Endothelial cell of umbilical vein (primary cell): ENCODE results near the gene MPZL2. TPM values are rescaled to one million over a fixed set of nuclear protein-coding genes. Genes with fewer than 3 reads are reported as not detected.

ENCODE experiments used
- BruUV-seq: library from RNA; stranded (reverse); fragments of 400-500 nt; replicated peaks from 2 replicates; lab custom pipeline; 2021; lab: Mats Ljungman, UMichigan
- CTCF ChIA-PET: fragments of 300-600, 350-600 bp; sonication (Branson Sonifier 250); formaldehyde crosslinking; loops from one replicate; lab custom pipeline; 2021; ENCODE audit warnings: antibody characterized with exemption, inconsistent platforms; lab: Charles Lee
- POLR2A ChIA-PET: fragments of 300-600, 350-600 bp; sonication (Branson Sonifier 250); formaldehyde crosslinking; loops from one replicate; lab custom pipeline; 2021; ENCODE audit warnings: antibody characterized with exemption, inconsistent platforms; lab: Charles Lee
- DNase-seq: peaks from one replicate; pipeline ENCODE4 v3.0.0-alpha.2; 2011; ENCODE audit warnings: low read depth, low spot score
- FAIRE-seq: peaks from 2 replicates; lab custom pipeline; 2011; peaks lifted over from hg19 to GRCh38; lab: Jason Lieb, UNC
- H2AFZ ChIP-seq: 2 replicates; pipeline ENCODE4 v1.6.0; 2012; ENCODE audit warnings: low read depth, low read length, control low read depth, inconsistent platforms
- H3K27ac ChIP-seq: 2 replicates; pipeline ENCODE4 v1.5.1; 2011; ENCODE audit warnings: low read depth, mild to moderate bottlenecking, control low read depth, low read length, moderate library complexity; ENCODE audit not compliant: insufficient read depth
- H3K27me3 ChIP-seq, 2 experiments: 2 replicates each; pipeline versions ENCODE4 v1.6.0 to v1.6.1; 2011; ENCODE audit warnings: low read length in 2 of 2, mixed read lengths in 1 of 2; ENCODE audit not compliant: control insufficient read depth in 2 of 2, insufficient read depth in 2 of 2
- H3K36me3 ChIP-seq, 2 experiments: 2 replicates in 1 of 2; 3 replicates in 1 of 2; pipeline ENCODE4 v1.5.1; 2011; ENCODE audit warnings: low read length in 2 of 2, mild to moderate bottlenecking in 1 of 2, moderate library complexity in 1 of 2; ENCODE audit not compliant: control insufficient read depth in 2 of 2, insufficient read depth in 2 of 2; ENCODE audit errors: extremely low read depth in 1 of 2
- H3K4me1 ChIP-seq: 3 replicates; pipeline ENCODE4 v1.5.1; 2011; ENCODE audit warnings: mild to moderate bottlenecking, low read length; ENCODE audit not compliant: control insufficient read depth, insufficient read depth; ENCODE audit errors: extremely low read depth
- H3K4me2 ChIP-seq: 2 replicates; pipeline ENCODE4 v1.6.1; 2011; ENCODE audit warnings: low read length, control low read depth, mixed read lengths; ENCODE audit not compliant: insufficient read depth
- H3K4me3 ChIP-seq, 3 experiments: fragments of 200-600 bp in 1 of 3; sonication (generic), shearing (Covaris generic) in 1 of 3; replicated peaks in 1 of 3; 2 replicates each; pipeline ENCODE4 v1.5.1; 2011 to 2016; ENCODE audit warnings: control low read depth in 3 of 3, low read length in 3 of 3, mild to moderate bottlenecking in 2 of 3, inconsistent platforms in 1 of 3, low read depth in 1 of 3, moderate library complexity in 1 of 3; ENCODE audit not compliant: insufficient read depth in 1 of 3
- H3K79me2 ChIP-seq: 2 replicates; pipeline ENCODE4 v1.6.0; 2012; ENCODE audit warnings: low read length, inconsistent platforms; ENCODE audit not compliant: control insufficient read depth, insufficient read depth
- H3K9ac ChIP-seq: replicated peaks from 2 replicates; pipeline ENCODE3; 2011; ENCODE audit warnings: low read length, control low read depth; ENCODE audit not compliant: insufficient read depth; ENCODE audit errors: extremely low read depth
- H3K9me1 ChIP-seq: replicated peaks from 3 replicates; pipeline ENCODE4 v1.6.0; 2011; ENCODE audit warnings: mild to moderate bottlenecking, low read length; ENCODE audit not compliant: control insufficient read depth, insufficient read depth; ENCODE audit errors: extremely low read depth
- H3K9me3 ChIP-seq: replicated peaks from 2 replicates; pipeline ENCODE4 v1.5.1; 2012; ENCODE audit warnings: low read length, inconsistent platforms; ENCODE audit not compliant: control insufficient read depth, insufficient read depth
- H4K20me1 ChIP-seq: replicated peaks from 2 replicates; pipeline ENCODE3; 2011; ENCODE audit warnings: mild to moderate bottlenecking, low read length; ENCODE audit not compliant: control insufficient read depth, insufficient read depth; ENCODE audit errors: extremely low read depth
- CTCF ChIP-seq, 2 donors: IDR thresholded peaks; 1 replicate in 1 of 2; 2 replicates in 1 of 2; pipeline ENCODE4 v1.5.1; 2011; ENCODE audit warnings: low read length in 2 of 2, mild to moderate bottlenecking in 2 of 2, moderate library complexity in 2 of 2, control low read depth in 1 of 2, inconsistent platforms in 1 of 2, low read depth in 1 of 2; ENCODE audit not compliant: insufficient read depth in 1 of 2; ENCODE audit errors: extremely low read depth in 1 of 2
- EZH2 ChIP-seq: IDR thresholded peaks from 2 replicates; pipeline ENCODE4 v1.6.1; 2012; ENCODE audit warnings: borderline replicate concordance, low read depth, mild to moderate bottlenecking, moderate library complexity, low read length, inconsistent platforms; ENCODE audit not compliant: severe bottlenecking
- FOS ChIP-seq: IDR thresholded peaks from 2 replicates; pipeline ENCODE4 v1.6.1; 2011; ENCODE audit warnings: mild to moderate bottlenecking, low read length, moderate library complexity, borderline replicate concordance; ENCODE audit not compliant: insufficient read depth
- GATA2 ChIP-seq: IDR thresholded peaks from 2 replicates; pipeline ENCODE4 v1.7.0; 2011; ENCODE audit warnings: low read depth, mild to moderate bottlenecking, moderate library complexity, mixed read lengths, low read length; ENCODE audit not compliant: insufficient read length, insufficient read depth
- JUN ChIP-seq: IDR thresholded peaks from 2 replicates; pipeline ENCODE4 v1.6.1; 2011; ENCODE audit warnings: borderline replicate concordance, low read depth; ENCODE audit not compliant: insufficient read length, insufficient read depth
- MYC ChIP-seq: IDR thresholded peaks from one replicate; pipeline ENCODE4 v1.6.1; 2011; ENCODE audit warnings: mild to moderate bottlenecking, low read depth, low read length
- POLR2A ChIP-seq: IDR thresholded peaks from 2 replicates; pipeline ENCODE4 v1.6.1; 2012; ENCODE audit warnings: low read depth, mild to moderate bottlenecking, control low read depth, low read length
- POLR2AphosphoS5 ChIP-seq: IDR thresholded peaks from 2 replicates; pipeline ENCODE4 v1.6.1; 2012; ENCODE audit warnings: low read depth, mild to moderate bottlenecking, control low read depth, low read length, moderate library complexity; ENCODE audit not compliant: insufficient read depth
- dilution Hi-C: fragments of 300-500 bp; cut with MboI; formaldehyde crosslinking; loops from one replicate; pipeline ENCODE4 v1.15.0; 2019; ENCODE audit warnings: low sequenced_read_pairs; ENCODE audit not compliant: extremely low pct_ligation_motif_present
- intact Hi-C: fragments of 100-400 bp; cut with micrococcal nuclease; formaldehyde crosslinking; loops from one replicate; pipeline ENCODE4 v1.10.0; 2022
- polyA plus RNA-seq, 4 experiments: library from polyadenylated mRNA; depleted of rRNA in 3 of 4; stranded (reverse) in 3 of 4; unstranded in 1 of 4; fragments of >200 nt; gene quantifications; 2 replicates each; pipeline versions ENCODE4 v1.2.1 to v1.2.3, GENCODE V29; 2011 to 2012; ENCODE audit warnings: missing spikeins in 1 of 4
- total RNA-seq: library from RNA; stranded (reverse); gene quantifications from 2 replicates; pipeline ENCODE4 v1.2.3, GENCODE V29; 2021
- TF ChIP-seq, protein P1 (sequence below): IDR thresholded peaks from 2 replicates; pipeline ENCODE4 v1.6.1; 2011; ENCODE audit not compliant: insufficient read depth, insufficient read length

The MPZL2 gene
- total and polyA plus RNA-seq, 2 donors (not counting 3 experiments of a cell fraction or from before 2014, with no cell fraction given) = 21.0 to 49.5 TPM

DNA sequence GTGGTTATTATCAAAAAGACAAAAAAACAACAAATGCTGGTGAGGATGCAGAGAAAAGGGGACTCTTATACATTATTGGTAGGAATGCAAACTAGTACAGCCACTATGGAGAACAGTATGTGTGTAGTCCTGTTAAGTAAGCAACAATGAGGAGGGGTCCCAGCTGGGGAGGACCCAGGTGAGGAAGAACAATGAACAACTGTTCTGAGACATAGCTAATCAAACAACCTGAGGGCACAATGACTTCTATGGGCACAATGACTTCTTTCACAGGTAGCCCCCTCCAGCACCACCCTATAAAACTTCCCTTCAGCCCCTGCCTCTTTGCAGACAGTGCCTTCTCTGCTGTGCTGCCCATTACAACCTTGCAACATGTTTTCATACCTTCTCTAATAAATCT lies 44.9 kb downstream of the MPZL2 start:
- Histone ChIP-seq H3K9ac (no peak overlapping the region), H3K4me3 (no peak overlapping the region), H3K36me3 (no peaks in the 10 kb centered on the region), H3K9me1 (no peaks in the 10 kb centered on the region), H3K79me2 (no peaks in the 10 kb centered on the region), H3K9me3 (no peaks in the 10 kb centered on the region), H3K27ac (no peak overlapping the region), H3K27me3 (peaks cover 8 to 18% of the 10 kb centered on the region in 2 experiments), H3K4me1 (no peaks in the 10 kb centered on the region), H4K20me1 (no peaks in the 10 kb centered on the region), H3K4me2 (no peak overlapping the region), H2AFZ (no peak overlapping the region)
- ChIA-PET POLR2A (interaction anchor here (0.6 kb wide), 1 partner anchor 9 kb away, joined by 3 read pairs; no protein-coding TSS in a partner anchor), CTCF (interaction anchor here (2.5 kb wide), 1 partner anchor 21 kb away, joined by 8 read pairs; no protein-coding TSS in a partner anchor)
- dilution Hi-C loops = no loop called here
- no peak for FAIRE-seq
- TF ChIP-seq JUN (no peak), FOS (no peak), POLR2A (no peak), MYC (no peak), CTCF (IDR thresholded peaks at IDR 0.05; ENCODE audit: extremely low read depth in 1 of 2, insufficient read depth in 1 of 2, low read depth in 1 of 2, low read length in 2 of 2) (no peak)
- intact Hi-C loops = no loop called here
- DNase-seq = no peak
- BruUV-seq = no TSS peak

DNA sequence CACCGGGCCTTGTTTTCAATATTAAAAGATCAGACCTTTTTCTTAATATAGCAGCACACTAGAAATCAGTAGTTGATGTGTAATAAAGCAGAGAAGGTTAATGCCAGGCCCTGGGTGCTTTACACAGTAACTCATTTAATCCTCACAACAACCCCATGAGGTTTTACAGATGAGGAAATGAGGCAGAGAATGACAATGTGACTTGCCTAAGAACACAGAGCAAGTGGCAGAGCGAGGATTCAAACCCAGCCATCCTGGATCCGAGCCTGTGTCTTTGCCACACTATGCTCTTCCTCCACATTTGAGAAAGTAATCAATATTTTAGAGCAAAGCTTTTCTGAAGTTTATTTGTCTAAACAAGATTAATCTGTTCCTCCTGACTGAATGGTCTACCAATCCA lies 46.5 kb downstream of the MPZL2 start:
- Histone ChIP-seq H3K4me3 (no peak overlapping the region), H2AFZ (no peak overlapping the region), H3K4me1 (no peaks in the 10 kb centered on the region), H3K79me2 (no peaks in the 10 kb centered on the region), H3K9ac (no peak overlapping the region), H3K9me1 (no peaks in the 10 kb centered on the region), H3K27me3 (peaks cover 19 to 26% of the 10 kb centered on the region in 2 experiments), H3K27ac (no peak overlapping the region), H3K9me3 (no peaks in the 10 kb centered on the region), H3K4me2 (no peak overlapping the region), H3K36me3 (no peaks in the 10 kb centered on the region), H4K20me1 (no peaks in the 10 kb centered on the region)
- DNase-seq (no peak), FAIRE-seq (no peak)
- intact Hi-C loops (no loop called here), dilution Hi-C loops (no loop called here)
- ChIA-PET POLR2A (no interaction called here), CTCF (no interaction called here)
- no TSS peak for BruUV-seq
- TF ChIP-seq POLR2AphosphoS5 (no peak), CTCF (IDR thresholded peaks at IDR 0.05; ENCODE audit: extremely low read depth in 1 of 2, insufficient read depth in 1 of 2, low read depth in 1 of 2, low read length in 2 of 2) (no peak), GATA2 (no peak), JUN (no peak), MYC (no peak), POLR2A (no peak), FOS (no peak), EZH2 (no peak)
- TF ChIP-seq, protein P1, sequence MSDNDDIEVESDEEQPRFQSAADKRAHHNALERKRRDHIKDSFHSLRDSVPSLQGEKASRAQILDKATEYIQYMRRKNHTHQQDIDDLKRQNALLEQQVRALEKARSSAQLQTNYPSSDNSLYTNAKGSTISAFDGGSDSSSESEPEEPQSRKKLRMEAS = no peak
